Loucy (cell line): Measurements from ENCODE around the gene PCSK2.

ENCODE experiments used
- EZH2phosphoT487 ChIP-seq: fragments of 200-600 bp; IDR thresholded peaks from 2 replicates; pipeline ENCODE4 v1.6.1; 2018; ENCODE audit warnings: antibody characterized with exemption, mild to moderate bottlenecking, moderate library complexity, borderline replicate concordance
- TF ChIP-seq, protein P1 (sequence below): fragments of 200-600 bp; sonication (generic); conservative IDR thresholded peaks from 2 replicates; pipeline ENCODE4 v1.5.1; 2014; ENCODE audit warnings: mild to moderate bottlenecking, antibody characterized with exemption, low read length

DNA sequence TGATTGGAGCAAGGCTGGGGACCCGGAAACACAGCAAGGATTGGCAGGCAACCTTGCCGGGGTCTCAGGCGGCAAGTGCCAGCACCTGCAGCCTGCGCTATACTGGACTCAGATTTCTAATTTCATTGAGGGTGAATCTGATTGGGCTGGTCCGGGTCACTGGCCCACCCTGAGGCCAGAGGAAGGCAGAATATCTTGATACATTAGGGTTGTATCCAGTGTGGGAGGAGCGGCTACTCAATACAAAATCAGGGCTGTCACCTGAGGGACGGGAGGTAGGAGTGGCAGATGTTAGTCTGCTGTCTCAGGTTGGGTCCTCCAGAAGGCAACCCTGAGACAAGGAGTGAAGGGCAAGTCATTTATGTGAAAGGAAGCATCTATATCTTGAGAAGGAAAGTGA is 263.7 kb downstream of the PCSK2 start:
- TF ChIP-seq, protein P1, sequence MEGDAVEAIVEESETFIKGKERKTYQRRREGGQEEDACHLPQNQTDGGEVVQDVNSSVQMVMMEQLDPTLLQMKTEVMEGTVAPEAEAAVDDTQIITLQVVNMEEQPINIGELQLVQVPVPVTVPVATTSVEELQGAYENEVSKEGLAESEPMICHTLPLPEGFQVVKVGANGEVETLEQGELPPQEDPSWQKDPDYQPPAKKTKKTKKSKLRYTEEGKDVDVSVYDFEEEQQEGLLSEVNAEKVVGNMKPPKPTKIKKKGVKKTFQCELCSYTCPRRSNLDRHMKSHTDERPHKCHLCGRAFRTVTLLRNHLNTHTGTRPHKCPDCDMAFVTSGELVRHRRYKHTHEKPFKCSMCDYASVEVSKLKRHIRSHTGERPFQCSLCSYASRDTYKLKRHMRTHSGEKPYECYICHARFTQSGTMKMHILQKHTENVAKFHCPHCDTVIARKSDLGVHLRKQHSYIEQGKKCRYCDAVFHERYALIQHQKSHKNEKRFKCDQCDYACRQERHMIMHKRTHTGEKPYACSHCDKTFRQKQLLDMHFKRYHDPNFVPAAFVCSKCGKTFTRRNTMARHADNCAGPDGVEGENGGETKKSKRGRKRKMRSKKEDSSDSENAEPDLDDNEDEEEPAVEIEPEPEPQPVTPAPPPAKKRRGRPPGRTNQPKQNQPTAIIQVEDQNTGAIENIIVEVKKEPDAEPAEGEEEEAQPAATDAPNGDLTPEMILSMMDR, result no peak
- no peak for TF ChIP-seq EZH2phosphoT487
